GM18951 (cell line): ENCODE measurements around the gene EMP1.

ENCODE experiments used
- POLR2A ChIP-seq: IDR thresholded peaks from 4 replicates; pipeline ENCODE4 v1.6.1; 2011; ENCODE audit warnings: mild to moderate bottlenecking; ENCODE audit not compliant: insufficient read length, insufficient read depth; ENCODE audit errors: extremely low read depth
- in situ Hi-C: fragments of 300-500 bp; cut with MboI; formaldehyde crosslinking; loops from one replicate; pipeline ENCODE4 v1.12.0; 2022; ENCODE audit warnings: low sequenced_read_pairs, mixed read lengths, inconsistent platforms; ENCODE audit not compliant: unreplicated experiment

EMP1 gene

GRCh38 chr12:13229504-13229903 is 33.0 kb downstream of the EMP1 start:
- TF ChIP-seq POLR2A: no peak
- in situ Hi-C loops: loop anchor here (10.0 kb wide), 1 partner anchor 315 kb away; no protein-coding TSS in a partner anchor

GRCh38 chr12:13230500-13230899 is 34.0 kb downstream of the EMP1 start:
- in situ Hi-C loops: no loop called here
- TF ChIP-seq POLR2A: no peak

GRCh38 chr12:13233830-13234641 is 37.5 kb downstream of the EMP1 start:
- in situ Hi-C loops: no loop called here

GRCh38 chr12:13238204-13238603 is 41.7 kb downstream of the EMP1 start:
- in situ Hi-C loops: no loop called here
- no peak for TF ChIP-seq POLR2A

More at GRCh38 chr12:13233830-13234641, 37.5 kb downstream of the EMP1 start:
- TF ChIP-seq POLR2A: no peak

GRCh38 chr12:13241833-13242488 is 45.4 kb downstream of the EMP1 start:
- in situ Hi-C loops: no loop called here

GRCh38 chr12:13242936-13243335 is 46.4 kb downstream of the EMP1 start:
- in situ Hi-C loops: no loop called here
- no peak for TF ChIP-seq POLR2A

More at GRCh38 chr12:13241833-13242488, 45.4 kb downstream of the EMP1 start:
- TF ChIP-seq POLR2A: no peak

- in situ Hi-C loops: no loop called here
- no peak for TF ChIP-seq POLR2A
Measured at GRCh38 chr12:13243516-13244070, 47.1 kb downstream of the EMP1 start.

- TF ChIP-seq POLR2A: no peak
Measured at GRCh38 chr12:13247596-13247995, 51.1 kb downstream of the EMP1 start.

GRCh38 chr12:13248964-13249363 is 52.4 kb downstream of the EMP1 start:
- in situ Hi-C loops: no loop called here

More at GRCh38 chr12:13247596-13247995, 51.1 kb downstream of the EMP1 start:
- in situ Hi-C loops: no loop called here

GRCh38 chr12:13250416-13250815 is 53.9 kb downstream of the EMP1 start:
- in situ Hi-C loops: no loop called here

More at GRCh38 chr12:13248964-13249363, 52.4 kb downstream of the EMP1 start:
- no peak for TF ChIP-seq POLR2A

GRCh38 chr12:13251521-13251920 is 55.0 kb downstream of the EMP1 start:
- in situ Hi-C loops: no loop called here

More at GRCh38 chr12:13250416-13250815, 53.9 kb downstream of the EMP1 start:
- TF ChIP-seq POLR2A: no peak

GRCh38 chr12:13252024-13252423 is 55.5 kb downstream of the EMP1 start:
- in situ Hi-C loops: no loop called here
- no peak for TF ChIP-seq POLR2A

More at GRCh38 chr12:13251521-13251920, 55.0 kb downstream of the EMP1 start:
- no peak for TF ChIP-seq POLR2A

- in situ Hi-C loops: no loop called here
- no peak for TF ChIP-seq POLR2A
Measured at GRCh38 chr12:13252616-13253015, 56.1 kb downstream of the EMP1 start.
